K562 (cell line): Measurements from ENCODE around the gene TIGD1. TPM values are rescaled to one million over a fixed set of nuclear protein-coding genes. Genes with fewer than 3 reads are reported as not detected.

Experiments used
- ATAC-seq: fragments of 200-7000 bp; cut with Tn5 transposase; 3 replicates; pipeline ENCODE4 v1.9.1; 2020; ENCODE audit warnings: moderate library complexity
- BruUV-seq: library from RNA; stranded (reverse); fragments of 400-500 nt; replicated peaks from 2 replicates; lab custom pipeline; 2021; lab: Mats Ljungman, UMichigan
- CTCF ChIA-PET: fragments of 300-600 bp; formaldehyde crosslinking; extraction: SDS; loops from one replicate; lab custom pipeline; 2021; ENCODE audit warnings: low intra/inter-chr PET ratio; lab: Yijun Ruan, JAX
- POLR2A ChIA-PET: fragments of 300-600, 350-650 bp; sonication (Branson Sonifier 250); formaldehyde crosslinking; extraction: SDS; loops from one replicate; lab custom pipeline; 2021; ENCODE audit warnings: antibody characterized with exemption, inconsistent platforms; lab: Yijun Ruan, JAX
- DNase-seq, 4 experiments: peaks; one replicate each; pipeline versions ENCODE4 v3.0.0 to v3.0.0-alpha.2; 2011 to 2018; ENCODE audit warnings: low spot score in 3 of 4, mixed read lengths in 3 of 4; ENCODE audit errors: extremely low read depth in 1 of 4
- FAIRE-seq: peaks from 2 replicates; lab custom pipeline; 2011; peaks lifted over from hg19 to GRCh38; lab: Jason Lieb, UNC
- H2AFZ ChIP-seq: 2 replicates; pipeline ENCODE4 v1.6.0; 2011; ENCODE audit warnings: low read depth, low read length, control low read depth, inconsistent platforms
- H3K27ac ChIP-seq: fragments of 200-600 bp; 3 replicates; pipeline ENCODE4 v1.8.0; 2011; ENCODE audit warnings: low read depth, mild to moderate bottlenecking, control low read depth, inconsistent platforms, low read length, moderate library complexity, mixed read lengths; ENCODE audit errors: extremely low read depth
- H3K27me3 ChIP-seq, 2 experiments: fragments of 300-600 bp in 1 of 2; 2 replicates in 1 of 2; 3 replicates in 1 of 2; pipeline versions ENCODE4 v1.6.0 to v1.8.0; 2011; ENCODE audit warnings: inconsistent platforms in 2 of 2, low read length in 2 of 2, mild to moderate bottlenecking in 1 of 2, mixed read lengths in 1 of 2, moderate library complexity in 1 of 2; ENCODE audit not compliant: control insufficient read depth in 2 of 2, insufficient read depth in 2 of 2
- H3K36me3 ChIP-seq: fragments of 300-600 bp; 3 replicates; pipeline ENCODE4 v1.8.0; 2011; ENCODE audit warnings: mild to moderate bottlenecking, low read length, inconsistent platforms; ENCODE audit not compliant: control insufficient read depth, insufficient read depth
- H3K4me1 ChIP-seq, 2 experiments: fragments of 200-600 bp in 1 of 2; replicated peaks in 1 of 2; 2 replicates in 1 of 2; 3 replicates in 1 of 2; pipeline versions ENCODE4 v1.5.1 to v1.8.0; 2011; ENCODE audit warnings: inconsistent platforms in 2 of 2, low read length in 2 of 2, mild to moderate bottlenecking in 1 of 2, mixed read lengths in 1 of 2, moderate library complexity in 1 of 2; ENCODE audit not compliant: control insufficient read depth in 2 of 2, insufficient read depth in 2 of 2
- H3K4me2 ChIP-seq: 2 replicates; pipeline ENCODE4 v1.6.1; 2011; ENCODE audit warnings: low read length, control low read depth, inconsistent platforms, mixed read lengths; ENCODE audit not compliant: insufficient read depth
- H3K4me3 ChIP-seq: fragments of 200-600 bp; sonication (generic), shearing (Covaris generic); 2 replicates; pipeline ENCODE4 v1.5.1; 2016; ENCODE audit warnings: control low read depth, inconsistent platforms
- H3K79me2 ChIP-seq: fragments of 200-600 bp; 3 replicates; pipeline ENCODE4 v1.8.0; 2011; ENCODE audit warnings: low read length, inconsistent platforms; ENCODE audit not compliant: control insufficient read depth, insufficient read depth
- H3K9ac ChIP-seq, 2 experiments: 2 replicates each; pipeline versions ENCODE4 v1.6.0 to v1.6.1; 2011; ENCODE audit warnings: low read depth in 2 of 2, low read length in 2 of 2, control low read depth in 1 of 2, inconsistent platforms in 1 of 2, mild to moderate bottlenecking in 1 of 2, mixed read lengths in 1 of 2; ENCODE audit not compliant: insufficient read depth in 1 of 2
- H3K9me1 ChIP-seq: one replicate; pipeline ENCODE4 v1.6.0; 2011; ENCODE audit warnings: inconsistent platforms, mild to moderate bottlenecking, low read length, moderate library complexity; ENCODE audit not compliant: control insufficient read depth, insufficient read depth
- H3K9me3 ChIP-seq: replicated peaks from 2 replicates; pipeline ENCODE4 v1.5.1; 2011; ENCODE audit warnings: low read depth, low read length, inconsistent platforms; ENCODE audit not compliant: control insufficient read depth, insufficient read depth
- H4K20me1 ChIP-seq: replicated peaks from 2 replicates; pipeline ENCODE4 v1.6.1; 2011; ENCODE audit warnings: low read length, inconsistent platforms, mixed read lengths; ENCODE audit not compliant: control insufficient read depth, insufficient read depth
- DIDO1 ChIP-seq: fragments of 450-650 bp; IDR thresholded peaks from 2 replicates; pipeline ENCODE4 v1.6.1; 2016; ENCODE audit warnings: low read depth, missing biosample characterization, missing genetic modification characterization
- SNRNP70 ChIP-seq: fragments of 200-400 bp; formaldehyde crosslinking; optimal IDR thresholded peaks from 2 replicates; pipeline ENCODE3; 2017; ENCODE audit warnings: low read depth, low read length
- SUPT5H ChIP-seq: fragments of 450-650 bp; IDR thresholded peaks from 2 replicates; pipeline ENCODE4 v1.6.1; 2016
- WHSC1 ChIP-seq: IDR thresholded peaks from one replicate; pipeline ENCODE4 v1.6.1; 2012; ENCODE audit warnings: low read length, control low read depth, inconsistent platforms
- ZC3H8 ChIP-seq: fragments of 450-650 bp; IDR thresholded peaks from 2 replicates; pipeline ENCODE4 v1.6.1; 2017
- ZKSCAN8 ChIP-seq: fragments of 200-800 bp; sonication (Bioruptor generic); IDR thresholded peaks from 2 replicates; pipeline ENCODE4 v1.6.1; 2016; ENCODE audit warnings: missing genetic modification characterization, missing compliant biosample characterization
- ZNF197 ChIP-seq: fragments of 200-800 bp; sonication (Bioruptor generic); IDR thresholded peaks from 2 replicates; pipeline ENCODE4 v1.6.1; 2016; ENCODE audit warnings: low read depth, missing genetic modification characterization, missing compliant biosample characterization
- ZNF639 ChIP-seq, 2 experiments: fragments of 200-800 bp in 1 of 2; sonication (Bioruptor generic) in 1 of 2; sonication (generic) in 1 of 2; formaldehyde crosslinking in 1 of 2; IDR thresholded peaks in 1 of 2; conservative IDR thresholded peaks in 1 of 2; 2 replicates each; pipeline versions ENCODE4 v1.5.0 to v1.6.1; 2016 to 2020; ENCODE audit warnings: missing compliant biosample characterization in 1 of 2, missing genetic modification characterization in 1 of 2, missing genetic modification reagents in 1 of 2
- ZNF707 ChIP-seq: fragments of 250-450 bp; sonication (Bioruptor Pico); conservative IDR thresholded peaks from 2 replicates; pipeline ENCODE4 v1.8.0; 2022; ENCODE audit warnings: inconsistent platforms, mild to moderate bottlenecking, moderate library complexity
- WGBS: fragments of 100-300 bp; shearing (Covaris generic); methylation state at CpG from one replicate; pipeline ENCODE4 v1.1.6; 2016; ENCODE audit warnings: low coverage, mixed read lengths; ENCODE audit not compliant: insufficient coverage; ENCODE audit errors: missing lambda C conversion rate; 5-methylcytosine and 5-hydroxymethylcytosine counted together
- in situ Hi-C: fragments of 300-500 bp; cut with MboI; formaldehyde crosslinking; loops from 4 replicates; pipeline ENCODE4 v1.15.0; 2018; ENCODE audit warnings: inconsistent platforms, mixed read lengths
- intact Hi-C: fragments of 100-400 bp; cut with micrococcal nuclease; formaldehyde crosslinking; loops from 2 replicates; pipeline ENCODE4 v1.14.2; 2022
- polyA plus RNA-seq, 8 experiments: library from polyadenylated mRNA; depleted of rRNA in 4 of 8; stranded (reverse) in 5 of 8; unstranded in 3 of 8; fragments of >200 nt; fragmentation: Nextera tagmentation in 2 of 8; fragmentation: Illumina TruSeq in 1 of 8; extraction: Ambion mirVana in 2 of 8; extraction: Trizol in 1 of 8; gene quantifications; 2 replicates each; pipeline versions ENCODE4 v1.2.1 to v1.2.3, GENCODE V29; 2011 to 2014; ENCODE audit warnings: inconsistent platforms in 1 of 8, missing spikeins in 1 of 8
- total RNA-seq, 7 experiments: library from RNA; depleted of rRNA in 6 of 7; stranded (reverse); fragments of >200 nt in 6 of 7; fragmentation: Illumina TruSeq in 2 of 7; extraction: Trizol in 2 of 7; gene quantifications; 2 replicates each; pipeline versions ENCODE4 v1.2.1 to v1.2.3, GENCODE V29; 2011 to 2021; ENCODE audit warnings: low replicate concordance in 1 of 7
- TF ChIP-seq, protein P1 (sequence below): fragments of 150-350 bp; IDR thresholded peaks from 2 replicates; pipeline ENCODE4 v1.6.1; 2014; ENCODE audit warnings: low read depth, mild to moderate bottlenecking, low read length, borderline replicate concordance
- TF ChIP-seq, protein P2 (sequence below): sonication (generic); formaldehyde crosslinking; IDR thresholded peaks from 2 replicates; pipeline ENCODE4 v1.8.1; 2023; ENCODE audit warnings: mild to moderate bottlenecking, missing genetic modification reagents
- TF ChIP-seq, protein P3 (sequence below): fragments of 200-400 bp; formaldehyde crosslinking; IDR thresholded peaks from 2 replicates; pipeline ENCODE4 v1.6.1; 2017; ENCODE audit warnings: mild to moderate bottlenecking, low read depth, low read length, moderate library complexity

Gene TIGD1
- total and polyA plus RNA-seq, 9 of the 15 experiments (the other 6 are each of a cell fraction or from before 2014, with no cell fraction given) = 2.0 to 10.1 (median 6.6) TPM

DNA sequence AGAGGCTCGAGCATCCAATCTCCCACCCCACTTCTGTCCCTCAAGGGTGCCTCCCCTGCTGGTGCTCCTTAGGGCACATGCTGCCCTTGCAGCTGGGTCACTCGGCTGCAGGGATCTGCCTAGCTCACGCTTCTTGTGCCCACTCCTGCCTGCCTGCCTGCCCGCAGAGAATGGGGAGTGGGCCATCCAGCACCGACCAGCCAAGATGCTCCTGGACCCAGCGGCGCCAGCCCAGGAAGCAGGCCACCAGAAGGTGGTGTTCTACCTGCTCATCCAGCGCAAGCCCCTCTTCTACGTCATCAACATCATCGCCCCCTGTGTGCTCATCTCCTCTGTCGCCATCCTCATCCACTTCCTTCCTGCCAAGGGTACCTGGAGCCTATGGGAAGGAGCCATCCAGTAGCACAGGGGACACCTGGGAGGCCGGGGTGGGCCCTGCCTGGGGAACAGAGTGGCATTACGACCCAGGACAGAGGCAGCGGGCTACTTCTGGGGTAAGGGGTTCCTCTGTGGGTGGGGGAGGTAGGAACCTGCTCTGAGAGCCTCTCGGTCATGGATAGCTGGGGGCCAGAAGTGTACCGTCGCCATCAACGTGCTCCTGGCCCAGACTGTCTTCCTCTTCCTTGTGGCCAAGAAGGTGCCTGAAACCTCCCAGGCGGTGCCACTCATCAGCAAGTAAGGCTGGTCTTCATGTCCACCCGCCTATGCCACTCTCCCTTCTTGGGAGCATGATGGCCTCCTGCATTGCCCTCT, 7.5 kb downstream of the TIGD1 start:
- FAIRE-seq (no peak), ATAC-seq (peak; percentile 12), DNase-seq (no peak)
- Histone ChIP-seq H3K9me3 (no peaks in the 10 kb centered on the region), H3K9ac (no peak overlapping the region), H4K20me1 (no peaks in the 10 kb centered on the region), H3K4me1 (peaks cover 0 to 38% of the 10 kb centered on the region in 2 experiments; a peak in 3 of 5 replicates), H3K27me3 (no peaks in the 10 kb centered on the region), H3K79me2 (peaks cover 2% of the 10 kb centered on the region; the same call in 1 of the 3 replicates), H3K36me3 (peaks cover 14% of the 10 kb centered on the region; the same call in 2 of the 3 replicates), H3K27ac (no peak overlapping the region), H3K9me1 (no peaks in the 10 kb centered on the region), H3K4me3 (no peak overlapping the region), H2AFZ (no peak overlapping the region), H3K4me2 (no peak overlapping the region)
- in situ Hi-C loops = no loop called here
- ChIA-PET CTCF (no interaction called here), POLR2A (interaction anchor here (0.6 to 1.1 kb wide), 2 partner anchors 9 to 27 kb away, joined by 3 to 4 read pairs; no protein-coding TSS in a partner anchor)
- BruUV-seq = no TSS peak
- 65% methylated on average over 8 of the region's 20 CpGs for WGBS
- intact Hi-C loops = no loop called here
- TF ChIP-seq SNRNP70 = no peak
- no peak for TF ChIP-seq ZNF639 (CRISPR knock-in tag; conservative IDR thresholded peaks at IDR 0.05 in 1 of 2, IDR thresholded peaks at IDR 0.05 in 1 of 2)
- no peak for TF ChIP-seq ZC3H8
- TF ChIP-seq DIDO1 (tag) = no peak
- TF ChIP-seq, protein P1, sequence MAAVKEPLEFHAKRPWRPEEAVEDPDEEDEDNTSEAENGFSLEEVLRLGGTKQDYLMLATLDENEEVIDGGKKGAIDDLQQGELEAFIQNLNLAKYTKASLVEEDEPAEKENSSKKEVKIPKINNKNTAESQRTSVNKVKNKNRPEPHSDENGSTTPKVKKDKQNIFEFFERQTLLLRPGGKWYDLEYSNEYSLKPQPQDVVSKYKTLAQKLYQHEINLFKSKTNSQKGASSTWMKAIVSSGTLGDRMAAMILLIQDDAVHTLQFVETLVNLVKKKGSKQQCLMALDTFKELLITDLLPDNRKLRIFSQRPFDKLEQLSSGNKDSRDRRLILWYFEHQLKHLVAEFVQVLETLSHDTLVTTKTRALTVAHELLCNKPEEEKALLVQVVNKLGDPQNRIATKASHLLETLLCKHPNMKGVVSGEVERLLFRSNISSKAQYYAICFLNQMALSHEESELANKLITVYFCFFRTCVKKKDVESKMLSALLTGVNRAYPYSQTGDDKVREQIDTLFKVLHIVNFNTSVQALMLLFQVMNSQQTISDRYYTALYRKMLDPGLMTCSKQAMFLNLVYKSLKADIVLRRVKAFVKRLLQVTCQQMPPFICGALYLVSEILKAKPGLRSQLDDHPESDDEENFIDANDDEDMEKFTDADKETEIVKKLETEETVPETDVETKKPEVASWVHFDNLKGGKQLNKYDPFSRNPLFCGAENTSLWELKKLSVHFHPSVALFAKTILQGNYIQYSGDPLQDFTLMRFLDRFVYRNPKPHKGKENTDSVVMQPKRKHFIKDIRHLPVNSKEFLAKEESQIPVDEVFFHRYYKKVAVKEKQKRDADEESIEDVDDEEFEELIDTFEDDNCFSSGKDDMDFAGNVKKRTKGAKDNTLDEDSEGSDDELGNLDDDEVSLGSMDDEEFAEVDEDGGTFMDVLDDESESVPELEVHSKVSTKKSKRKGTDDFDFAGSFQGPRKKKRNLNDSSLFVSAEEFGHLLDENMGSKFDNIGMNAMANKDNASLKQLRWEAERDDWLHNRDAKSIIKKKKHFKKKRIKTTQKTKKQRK = no peak
- no peak for TF ChIP-seq WHSC1
- TF ChIP-seq ZNF707 (CRISPR knock-in tag) = no peak
- no peak for TF ChIP-seq ZNF197 (CRISPR knock-in tag)
- TF ChIP-seq, protein P2, sequence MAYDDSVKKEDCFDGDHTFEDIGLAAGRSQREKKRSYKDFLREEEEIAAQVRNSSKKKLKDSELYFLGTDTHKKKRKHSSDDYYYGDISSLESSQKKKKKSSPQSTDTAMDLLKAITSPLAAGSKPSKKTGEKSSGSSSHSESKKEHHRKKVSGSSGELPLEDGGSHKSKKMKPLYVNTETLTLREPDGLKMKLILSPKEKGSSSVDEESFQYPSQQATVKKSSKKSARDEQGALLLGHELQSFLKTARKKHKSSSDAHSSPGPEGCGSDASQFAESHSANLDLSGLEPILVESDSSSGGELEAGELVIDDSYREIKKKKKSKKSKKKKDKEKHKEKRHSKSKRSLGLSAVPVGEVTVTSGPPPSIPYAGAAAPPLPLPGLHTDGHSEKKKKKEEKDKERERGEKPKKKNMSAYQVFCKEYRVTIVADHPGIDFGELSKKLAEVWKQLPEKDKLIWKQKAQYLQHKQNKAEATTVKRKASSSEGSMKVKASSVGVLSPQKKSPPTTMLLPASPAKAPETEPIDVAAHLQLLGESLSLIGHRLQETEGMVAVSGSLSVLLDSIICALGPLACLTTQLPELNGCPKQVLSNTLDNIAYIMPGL (CRISPR knock-in tag) = no peak
- peak; percentile 42 for TF ChIP-seq SUPT5H
- TF ChIP-seq, protein P3, sequence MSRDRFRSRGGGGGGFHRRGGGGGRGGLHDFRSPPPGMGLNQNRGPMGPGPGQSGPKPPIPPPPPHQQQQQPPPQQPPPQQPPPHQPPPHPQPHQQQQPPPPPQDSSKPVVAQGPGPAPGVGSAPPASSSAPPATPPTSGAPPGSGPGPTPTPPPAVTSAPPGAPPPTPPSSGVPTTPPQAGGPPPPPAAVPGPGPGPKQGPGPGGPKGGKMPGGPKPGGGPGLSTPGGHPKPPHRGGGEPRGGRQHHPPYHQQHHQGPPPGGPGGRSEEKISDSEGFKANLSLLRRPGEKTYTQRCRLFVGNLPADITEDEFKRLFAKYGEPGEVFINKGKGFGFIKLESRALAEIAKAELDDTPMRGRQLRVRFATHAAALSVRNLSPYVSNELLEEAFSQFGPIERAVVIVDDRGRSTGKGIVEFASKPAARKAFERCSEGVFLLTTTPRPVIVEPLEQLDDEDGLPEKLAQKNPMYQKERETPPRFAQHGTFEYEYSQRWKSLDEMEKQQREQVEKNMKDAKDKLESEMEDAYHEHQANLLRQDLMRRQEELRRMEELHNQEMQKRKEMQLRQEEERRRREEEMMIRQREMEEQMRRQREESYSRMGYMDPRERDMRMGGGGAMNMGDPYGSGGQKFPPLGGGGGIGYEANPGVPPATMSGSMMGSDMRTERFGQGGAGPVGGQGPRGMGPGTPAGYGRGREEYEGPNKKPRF = no peak
- no peak for TF ChIP-seq ZKSCAN8
